Liver (tissue), 9 donors: ENCODE data around the gene CACNA1B. TPM values are rescaled to one million over a fixed set of nuclear protein-coding genes. Genes with fewer than 3 reads are reported as not detected.

Source experiments
- DNase-seq: peaks from one replicate; pipeline ENCODE4 v3.0.0-alpha.2; 2017; ENCODE audit warnings: low spot score
- H3K27ac ChIP-seq, 2 donors: one replicate each; pipeline ENCODE4 v1.7.0; 2013; ENCODE audit warnings: inconsistent platforms in 2 of 2, low read length in 2 of 2, control low read depth in 1 of 2, low read depth in 1 of 2, mild to moderate bottlenecking in 1 of 2
- H3K27me3 ChIP-seq, 4 donors: one replicate each; pipeline versions ENCODE4 v1.6.1 to v1.7.0; 2013; ENCODE audit warnings: low read length in 3 of 4, inconsistent platforms in 1 of 4, mild to moderate bottlenecking in 1 of 4, moderate library complexity in 1 of 4; ENCODE audit not compliant: control insufficient read depth in 4 of 4, insufficient read depth in 4 of 4
- H3K36me3 ChIP-seq, 4 donors: one replicate each; pipeline versions ENCODE4 v1.6.1 to v1.7.0; 2013; ENCODE audit warnings: low read length in 3 of 4, mild to moderate bottlenecking in 3 of 4, low read depth in 1 of 4, moderate library complexity in 1 of 4; ENCODE audit not compliant: control insufficient read depth in 4 of 4, insufficient read depth in 3 of 4
- H3K4me1 ChIP-seq, 4 donors: one replicate each; pipeline versions ENCODE4 v1.6.1 to v1.7.0; 2013; ENCODE audit warnings: low read length in 3 of 4, mild to moderate bottlenecking in 3 of 4, moderate library complexity in 1 of 4; ENCODE audit not compliant: control insufficient read depth in 4 of 4, insufficient read depth in 4 of 4
- H3K4me3 ChIP-seq, 3 donors: one replicate each; pipeline versions ENCODE4 v1.6.1 to v1.7.0; 2013; ENCODE audit warnings: low read length in 3 of 3, control low read depth in 1 of 3, low read depth in 1 of 3, mild to moderate bottlenecking in 1 of 3
- H3K9ac ChIP-seq, 2 donors: one replicate each; pipeline ENCODE4 v1.7.0; 2013; ENCODE audit warnings: low read length in 2 of 2, mild to moderate bottlenecking in 2 of 2, moderate library complexity in 2 of 2, control low read depth in 1 of 2, low read depth in 1 of 2
- H3K9me3 ChIP-seq, 4 donors: one replicate each; pipeline versions ENCODE4 v1.6.1 to v1.7.0; 2013; ENCODE audit warnings: low read length in 3 of 4; ENCODE audit not compliant: control insufficient read depth in 4 of 4
- EGR1 ChIP-seq, 2 donors: IDR thresholded peaks; 2 replicates each; pipeline ENCODE4 v1.6.1; 2016 to 2018; ENCODE audit warnings: antibody characterized with exemption in 2 of 2, low read depth in 2 of 2
- FOXA1 ChIP-seq: IDR thresholded peaks from 2 replicates; pipeline ENCODE4 v1.6.1; 2016; ENCODE audit warnings: antibody characterized with exemption
- FOXA2 ChIP-seq: IDR thresholded peaks from 2 replicates; pipeline ENCODE4 v1.6.1; 2016; ENCODE audit warnings: antibody characterized with exemption
- GABPA ChIP-seq, 2 donors: IDR thresholded peaks in 1 of 2; conservative IDR thresholded peaks in 1 of 2; 2 replicates each; pipeline ENCODE4 v1.6.1; 2016; ENCODE audit warnings: antibody characterized with exemption in 2 of 2, mild to moderate bottlenecking in 1 of 2, moderate library complexity in 1 of 2
- HNF4A ChIP-seq, 2 donors: conservative IDR thresholded peaks; 2 replicates each; pipeline ENCODE4 v1.6.1; 2016; ENCODE audit warnings: antibody characterized with exemption in 2 of 2, mild to moderate bottlenecking in 2 of 2
- HNF4G ChIP-seq: IDR thresholded peaks from 2 replicates; pipeline ENCODE4 v1.6.1; 2016; ENCODE audit warnings: antibody characterized with exemption
- JUND ChIP-seq, 2 donors: IDR thresholded peaks; 2 replicates each; pipeline ENCODE4 v1.6.1; 2016; ENCODE audit warnings: antibody characterized with exemption in 2 of 2
- NR2F2 ChIP-seq: IDR thresholded peaks from 2 replicates; pipeline ENCODE4 v1.6.1; 2016; ENCODE audit warnings: antibody characterized with exemption
- TAF1 ChIP-seq: conservative IDR thresholded peaks from 2 replicates; pipeline ENCODE4 v1.6.1; 2016; ENCODE audit warnings: antibody characterized with exemption, mild to moderate bottlenecking
- YY1 ChIP-seq: IDR thresholded peaks from 2 replicates; pipeline ENCODE4 v1.6.1; 2016; ENCODE audit warnings: antibody characterized with exemption, mild to moderate bottlenecking
- WGBS: extraction: QIAGEN DNeasy Blood & Tissue Kit; methylation state at CpG from one replicate; pipeline ENCODE4 v1.1.7; 2013; 5-methylcytosine and 5-hydroxymethylcytosine counted together
- polyA plus RNA-seq, 2 donors: library from polyadenylated mRNA; stranded (reverse) in 1 of 2; unstranded in 1 of 2; fragments of 200-250 nt in 1 of 2; fragments of >200 nt in 1 of 2; fragmentation: Nextera tagmentation in 1 of 2; extraction: Ambion mirVana in 1 of 2; gene quantifications; one replicate each; pipeline versions ENCODE4 v1.2.1 to v1.2.3, GENCODE V29; 2013 to 2015
- total RNA-seq, 2 donors: library from RNA; depleted of rRNA; stranded (reverse); fragments of >200 nt; gene quantifications; one replicate each; pipeline ENCODE4 v1.2.3, GENCODE V29; 2014
- TF ChIP-seq, protein P1 (sequence below): IDR thresholded peaks from 2 replicates; pipeline ENCODE4 v1.6.1; 2016; ENCODE audit warnings: antibody characterized with exemption
- TF ChIP-seq, protein P2 (sequence below): IDR thresholded peaks from 2 replicates; pipeline ENCODE4 v1.6.1; 2016; ENCODE audit warnings: antibody characterized with exemption
- TF ChIP-seq, protein P3 (sequence below): IDR thresholded peaks from 2 replicates; pipeline ENCODE4 v1.6.1; 2016; ENCODE audit warnings: antibody characterized with exemption, mild to moderate bottlenecking
- TF ChIP-seq, protein P4 (sequence below): IDR thresholded peaks from 2 replicates; pipeline ENCODE4 v1.6.1; 2016; ENCODE audit warnings: antibody characterized with exemption
- donor health status: healthy.
- donor health status: healthy.
- donor health status: healthy.
- donor health status: healthy.
- donor health status: healthy.

The CACNA1B gene
- total and polyA plus RNA-seq, 4 donors = under 0.01 to 0.05 TPM; not detected in 2

DNA sequence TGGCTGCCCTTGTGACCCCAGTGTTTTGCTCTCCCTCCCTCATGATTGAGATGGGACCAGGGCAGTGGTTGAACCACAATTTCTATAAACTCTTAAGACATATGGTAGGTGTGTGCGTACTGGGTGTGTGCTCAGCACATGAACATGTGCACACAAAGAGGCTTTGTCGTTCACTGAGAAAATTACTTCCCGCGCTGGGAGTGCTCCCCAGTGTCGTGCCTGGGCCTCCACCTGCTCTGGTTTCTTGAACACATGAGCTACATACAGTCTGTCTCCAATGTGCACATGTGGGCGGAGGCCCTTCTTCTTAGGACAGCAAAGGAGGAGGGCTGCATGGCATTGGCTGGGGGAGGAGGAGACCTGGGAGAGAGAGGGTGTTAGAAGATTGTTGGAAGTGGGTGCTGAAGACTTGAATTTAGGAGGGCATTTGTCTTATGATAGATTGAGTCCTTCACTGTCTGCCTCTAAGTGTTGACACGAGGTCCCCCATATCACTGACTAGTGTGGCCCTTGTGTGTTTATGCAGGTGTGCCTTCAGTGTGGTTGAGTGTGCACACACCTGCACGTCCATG, 170.0 kb downstream of the CACNA1B start:
- Histone ChIP-seq H3K4me1 (no peaks in the 10 kb centered on the region), H3K36me3 (no peaks in the 10 kb centered on the region), H3K4me3 (no peak overlapping the region), H3K9ac (no peak overlapping the region), H3K27ac (no peak overlapping the region), H3K27me3 (peaks cover 0 to 2% (median 0%) of the 10 kb centered on the region in 4 donors), H3K9me3 (no peaks in the 10 kb centered on the region)
- DNase-seq = no peak
- no peak for TF ChIP-seq FOXA2
- 81% methylated on average over 8 of the region's 8 CpGs for WGBS

DNA sequence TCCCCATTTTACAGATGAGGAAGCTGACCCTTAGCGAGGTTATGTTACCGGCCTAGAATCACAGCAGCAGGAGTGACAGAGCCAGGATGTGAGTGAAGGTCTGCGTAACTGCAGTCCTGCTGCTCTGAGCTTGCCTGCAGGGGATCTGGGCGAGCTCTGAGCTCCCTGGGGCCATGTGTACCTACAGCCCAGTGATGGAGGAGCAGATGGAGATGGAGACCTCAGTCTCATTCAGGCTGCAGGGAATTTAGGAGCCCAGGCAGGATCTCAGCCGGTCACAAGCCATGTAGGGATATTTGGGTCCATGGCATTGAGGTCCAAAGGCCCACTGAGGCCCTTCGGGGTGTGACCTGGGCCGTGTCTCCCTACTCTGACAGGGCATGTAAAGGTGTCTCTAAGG, 170.6 kb downstream of the CACNA1B start:
- H3K9me3 ChIP-seq = no peaks in the 10 kb centered on the region
- DNase-seq = peak; percentile 27
- peaks cover 0 to 2% (median 0%) of the 10 kb centered on the region in 4 donors for H3K27me3 ChIP-seq
- no peaks in the 10 kb centered on the region for H3K36me3 ChIP-seq
- no peak overlapping the region for H3K9ac ChIP-seq
- H3K4me1 ChIP-seq = no peaks in the 10 kb centered on the region
- WGBS = 86% methylated on average over 7 of the region's 7 CpGs
- no peak for TF ChIP-seq HNF4G
- TF ChIP-seq EGR1 (IDR thresholded peaks at IDR 0.05; ENCODE audit: low read depth in 2 of 2) = no peak
- TF ChIP-seq GABPA (IDR thresholded peaks at IDR 0.05 in 1 of 2, conservative IDR thresholded peaks at IDR 0.05 in 1 of 2) = no peak
- no peak for TF ChIP-seq JUND (IDR thresholded peaks at IDR 0.05)
- TF ChIP-seq TAF1 = no peak
- TF ChIP-seq, protein P1, sequence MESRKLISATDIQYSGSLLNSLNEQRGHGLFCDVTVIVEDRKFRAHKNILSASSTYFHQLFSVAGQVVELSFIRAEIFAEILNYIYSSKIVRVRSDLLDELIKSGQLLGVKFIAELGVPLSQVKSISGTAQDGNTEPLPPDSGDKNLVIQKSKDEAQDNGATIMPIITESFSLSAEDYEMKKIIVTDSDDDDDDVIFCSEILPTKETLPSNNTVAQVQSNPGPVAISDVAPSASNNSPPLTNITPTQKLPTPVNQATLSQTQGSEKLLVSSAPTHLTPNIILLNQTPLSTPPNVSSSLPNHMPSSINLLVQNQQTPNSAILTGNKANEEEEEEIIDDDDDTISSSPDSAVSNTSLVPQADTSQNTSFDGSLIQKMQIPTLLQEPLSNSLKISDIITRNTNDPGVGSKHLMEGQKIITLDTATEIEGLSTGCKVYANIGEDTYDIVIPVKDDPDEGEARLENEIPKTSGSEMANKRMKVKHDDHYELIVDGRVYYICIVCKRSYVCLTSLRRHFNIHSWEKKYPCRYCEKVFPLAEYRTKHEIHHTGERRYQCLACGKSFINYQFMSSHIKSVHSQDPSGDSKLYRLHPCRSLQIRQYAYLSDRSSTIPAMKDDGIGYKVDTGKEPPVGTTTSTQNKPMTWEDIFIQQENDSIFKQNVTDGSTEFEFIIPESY = no peak
- TF ChIP-seq, protein P2, sequence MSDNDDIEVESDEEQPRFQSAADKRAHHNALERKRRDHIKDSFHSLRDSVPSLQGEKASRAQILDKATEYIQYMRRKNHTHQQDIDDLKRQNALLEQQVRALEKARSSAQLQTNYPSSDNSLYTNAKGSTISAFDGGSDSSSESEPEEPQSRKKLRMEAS = no peak
- no peak for TF ChIP-seq HNF4A (conservative IDR thresholded peaks at IDR 0.05)
- TF ChIP-seq FOXA1 = no peak
- H3K27ac ChIP-seq = no peak overlapping the region
- no peak overlapping the region for H3K4me3 ChIP-seq

DNA sequence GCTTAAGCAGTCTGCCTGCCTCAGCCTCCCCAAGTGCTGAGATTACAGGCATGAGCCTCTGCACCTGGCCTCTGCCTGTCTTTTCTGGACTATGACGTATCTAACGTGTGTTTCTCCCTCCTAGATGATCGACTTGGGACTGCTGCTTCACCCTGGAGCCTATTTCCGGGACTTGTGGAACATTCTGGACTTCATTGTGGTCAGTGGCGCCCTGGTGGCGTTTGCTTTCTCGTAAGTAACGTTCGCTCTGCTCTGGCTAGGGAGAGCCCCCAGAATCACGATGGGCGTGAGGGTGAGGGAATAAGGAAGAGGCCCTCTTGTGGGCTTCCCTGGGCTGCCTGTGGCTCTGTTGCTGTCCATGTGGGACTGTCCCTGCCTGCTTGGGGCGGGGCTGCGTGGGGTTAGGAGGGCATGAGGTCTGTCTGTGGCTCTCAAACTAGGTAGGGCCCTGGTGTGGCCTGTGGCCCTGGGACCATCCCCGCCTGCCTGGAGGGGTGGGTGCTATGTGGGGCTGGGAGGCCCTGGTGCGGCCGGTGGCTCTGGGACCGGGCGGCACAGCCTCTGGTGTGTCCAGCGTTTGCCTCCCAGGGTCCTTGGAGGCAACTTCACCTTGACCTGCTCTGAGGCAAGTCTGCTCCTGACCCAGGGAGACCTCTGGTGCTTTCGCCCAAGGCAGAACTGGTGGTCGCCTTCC, 171.7 kb downstream of the CACNA1B start:
- TF ChIP-seq, protein P3, sequence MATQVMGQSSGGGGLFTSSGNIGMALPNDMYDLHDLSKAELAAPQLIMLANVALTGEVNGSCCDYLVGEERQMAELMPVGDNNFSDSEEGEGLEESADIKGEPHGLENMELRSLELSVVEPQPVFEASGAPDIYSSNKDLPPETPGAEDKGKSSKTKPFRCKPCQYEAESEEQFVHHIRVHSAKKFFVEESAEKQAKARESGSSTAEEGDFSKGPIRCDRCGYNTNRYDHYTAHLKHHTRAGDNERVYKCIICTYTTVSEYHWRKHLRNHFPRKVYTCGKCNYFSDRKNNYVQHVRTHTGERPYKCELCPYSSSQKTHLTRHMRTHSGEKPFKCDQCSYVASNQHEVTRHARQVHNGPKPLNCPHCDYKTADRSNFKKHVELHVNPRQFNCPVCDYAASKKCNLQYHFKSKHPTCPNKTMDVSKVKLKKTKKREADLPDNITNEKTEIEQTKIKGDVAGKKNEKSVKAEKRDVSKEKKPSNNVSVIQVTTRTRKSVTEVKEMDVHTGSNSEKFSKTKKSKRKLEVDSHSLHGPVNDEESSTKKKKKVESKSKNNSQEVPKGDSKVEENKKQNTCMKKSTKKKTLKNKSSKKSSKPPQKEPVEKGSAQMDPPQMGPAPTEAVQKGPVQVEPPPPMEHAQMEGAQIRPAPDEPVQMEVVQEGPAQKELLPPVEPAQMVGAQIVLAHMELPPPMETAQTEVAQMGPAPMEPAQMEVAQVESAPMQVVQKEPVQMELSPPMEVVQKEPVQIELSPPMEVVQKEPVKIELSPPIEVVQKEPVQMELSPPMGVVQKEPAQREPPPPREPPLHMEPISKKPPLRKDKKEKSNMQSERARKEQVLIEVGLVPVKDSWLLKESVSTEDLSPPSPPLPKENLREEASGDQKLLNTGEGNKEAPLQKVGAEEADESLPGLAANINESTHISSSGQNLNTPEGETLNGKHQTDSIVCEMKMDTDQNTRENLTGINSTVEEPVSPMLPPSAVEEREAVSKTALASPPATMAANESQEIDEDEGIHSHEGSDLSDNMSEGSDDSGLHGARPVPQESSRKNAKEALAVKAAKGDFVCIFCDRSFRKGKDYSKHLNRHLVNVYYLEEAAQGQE = no peak
- TF ChIP-seq, protein P4, sequence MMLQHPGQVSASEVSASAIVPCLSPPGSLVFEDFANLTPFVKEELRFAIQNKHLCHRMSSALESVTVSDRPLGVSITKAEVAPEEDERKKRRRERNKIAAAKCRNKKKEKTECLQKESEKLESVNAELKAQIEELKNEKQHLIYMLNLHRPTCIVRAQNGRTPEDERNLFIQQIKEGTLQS = no peak
- no peak for TF ChIP-seq TAF1
- no peak for TF ChIP-seq YY1
- TF ChIP-seq FOXA2 = no peak
- TF ChIP-seq NR2F2 = no peak
- TF ChIP-seq, protein P1 = no peak
- WGBS = 82% methylated on average over 21 of the region's 21 CpGs
- DNase-seq = peak; percentile 21
- Histone ChIP-seq H3K4me1 (no peaks in the 10 kb centered on the region), H3K4me3 (no peak overlapping the region), H3K9me3 (no peaks in the 10 kb centered on the region), H3K9ac (no peak overlapping the region), H3K36me3 (no peaks in the 10 kb centered on the region), H3K27me3 (peaks cover 0 to 2% (median 0%) of the 10 kb centered on the region in 4 donors), H3K27ac (no peak overlapping the region)
